Right ventricle myocardium superior (tissue), 1 donor: ENCODE results near the gene DNASE2B. TPM values are rescaled to one million over a fixed set of nuclear protein-coding genes. Genes with fewer than 3 reads are reported as not detected.
"Not testable (repeated sequence)": the region's sequence is repeated elsewhere in the genome, so short reads cannot be mapped to it uniquely, and the experiment has no call there.

ENCODE experiments used
- ATAC-seq: fragments of 200-7000 bp; cut with Tn5 transposase; one replicate; pipeline ENCODE4 v1.9.1; 2020; ENCODE audit warnings: mild to moderate bottlenecking; ENCODE audit not compliant: poor library complexity
- DNase-seq: peaks from one replicate; pipeline ENCODE4 v3.0.0-alpha.2; 2020
- intact Hi-C: fragments of 100-400 bp; cut with DNase I; formaldehyde crosslinking; loops from one replicate; pipeline ENCODE4 v1.11.2; 2022
- total RNA-seq: library from RNA; stranded (reverse); fragmentation: NEBNext Ultra II Directional; extraction: Animal tissue kit (Norgen Biotek cat#: 25700); gene quantifications from one replicate; pipeline ENCODE4 v1.2.1, GENCODE V29; 2021
- donor health status: DM: no; HTN: yes; CAD: no; lungs with severe emphysema.

Gene DNASE2B
- total RNA-seq, 1 donor from 2014 or later: not detected

DNA sequence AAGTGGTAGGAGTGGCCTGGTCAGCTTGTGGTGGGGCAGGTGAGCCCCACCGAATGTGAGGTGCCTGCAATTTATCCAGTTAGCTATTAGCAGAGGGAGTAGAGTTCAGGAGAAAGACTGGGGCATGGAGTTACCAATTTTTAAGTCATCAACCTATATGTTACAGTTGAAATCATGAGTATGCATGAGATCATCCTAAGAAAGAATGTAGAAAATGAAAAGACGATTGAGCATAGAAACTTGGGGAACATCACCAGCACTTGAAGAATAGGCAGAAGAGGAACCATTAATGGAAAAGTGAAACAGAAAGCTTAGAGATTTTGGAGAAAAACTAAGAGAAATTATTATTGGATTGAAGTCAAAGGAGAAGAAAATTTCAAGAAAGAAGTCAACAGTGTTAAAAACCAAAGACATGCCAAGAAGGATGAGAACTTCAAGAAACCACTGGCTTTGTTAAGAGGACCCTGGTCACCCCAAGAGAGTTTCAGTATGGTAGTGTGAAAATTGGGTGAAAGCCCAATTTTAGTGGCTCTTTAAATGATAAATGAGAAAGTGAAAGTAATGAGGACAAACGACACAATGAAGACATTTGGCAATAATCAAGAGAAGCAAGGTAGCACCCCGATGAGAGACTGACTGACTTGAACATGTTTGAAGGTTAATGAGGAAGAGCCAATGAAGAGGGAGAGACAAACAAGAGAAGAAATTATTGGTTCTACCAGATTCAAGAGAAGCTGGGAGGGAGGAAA lies 36.7 kb downstream of the DNASE2B start:
- DNase-seq (no peak), ATAC-seq (no peak)
- intact Hi-C loops: loop anchor here (5.0 to 10.0 kb wide), 4 partner anchors 172 to 500 kb away; no protein-coding TSS in a partner anchor

DNA sequence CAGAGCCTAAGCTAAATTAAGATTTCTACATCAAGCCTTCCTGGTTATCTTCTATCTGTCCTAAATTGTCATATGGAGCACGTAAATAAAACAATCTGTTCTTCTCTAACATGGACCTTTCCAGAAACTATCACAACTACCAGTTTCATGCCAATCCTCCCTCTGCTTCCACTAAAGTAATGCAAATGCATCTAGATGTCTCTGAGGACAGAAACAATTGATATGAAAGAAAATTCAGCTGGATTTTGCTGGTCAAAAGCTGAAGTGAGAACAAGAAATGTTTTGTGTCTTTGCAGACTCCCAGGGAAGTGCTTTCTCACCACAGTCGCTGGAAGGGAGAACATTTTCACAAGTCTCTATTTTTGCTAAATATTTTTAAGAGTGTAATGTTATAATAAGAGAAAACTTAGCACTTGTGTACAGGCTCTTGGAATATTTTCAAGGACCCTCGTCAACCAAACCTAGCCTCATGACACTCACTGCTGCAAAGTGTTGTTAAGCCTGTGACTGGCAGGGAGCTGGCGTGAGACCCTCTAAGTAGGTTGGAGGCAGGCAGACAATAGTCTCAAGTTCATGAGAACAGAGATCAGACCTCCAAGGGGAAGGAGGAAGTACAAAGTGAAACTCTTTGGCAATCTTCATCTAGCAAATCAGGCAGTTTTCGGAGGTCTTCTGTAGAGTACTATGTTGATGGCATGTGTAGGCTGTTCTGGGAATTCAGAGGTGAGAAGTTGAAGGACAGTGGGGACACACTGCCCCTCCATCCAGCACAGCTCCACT lies 38.8 kb downstream of the DNASE2B start:
- peak; percentile 34 for ATAC-seq
- DNase-seq: no peak
- intact Hi-C loops: loop anchor here (5.0 to 10.0 kb wide), 4 partner anchors 170 to 502 kb away; no protein-coding TSS in a partner anchor

DNA sequence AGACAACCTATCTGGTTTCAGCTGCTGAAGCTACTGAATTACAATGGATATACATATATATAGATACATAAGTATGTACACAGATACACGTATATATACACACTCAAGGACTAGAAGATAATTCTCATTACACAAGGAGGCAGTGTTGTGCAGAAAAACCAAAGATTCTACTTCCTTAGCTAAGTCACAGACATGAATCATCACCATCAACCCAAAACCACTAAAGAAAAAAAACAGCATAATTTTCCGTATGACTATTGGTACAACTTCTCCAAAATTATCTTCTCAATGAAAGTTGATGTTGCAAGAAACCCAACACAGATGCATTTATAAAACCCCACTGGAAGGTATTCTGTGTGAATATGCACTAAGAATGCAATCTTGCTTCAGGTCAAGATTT lies 44.0 kb downstream of the DNASE2B start:
- ATAC-seq: peak; percentile 92
- no peak for DNase-seq
- intact Hi-C loops: loop anchor here (10.0 kb wide), 1 partner anchor 493 kb away; no protein-coding TSS in a partner anchor

DNA sequence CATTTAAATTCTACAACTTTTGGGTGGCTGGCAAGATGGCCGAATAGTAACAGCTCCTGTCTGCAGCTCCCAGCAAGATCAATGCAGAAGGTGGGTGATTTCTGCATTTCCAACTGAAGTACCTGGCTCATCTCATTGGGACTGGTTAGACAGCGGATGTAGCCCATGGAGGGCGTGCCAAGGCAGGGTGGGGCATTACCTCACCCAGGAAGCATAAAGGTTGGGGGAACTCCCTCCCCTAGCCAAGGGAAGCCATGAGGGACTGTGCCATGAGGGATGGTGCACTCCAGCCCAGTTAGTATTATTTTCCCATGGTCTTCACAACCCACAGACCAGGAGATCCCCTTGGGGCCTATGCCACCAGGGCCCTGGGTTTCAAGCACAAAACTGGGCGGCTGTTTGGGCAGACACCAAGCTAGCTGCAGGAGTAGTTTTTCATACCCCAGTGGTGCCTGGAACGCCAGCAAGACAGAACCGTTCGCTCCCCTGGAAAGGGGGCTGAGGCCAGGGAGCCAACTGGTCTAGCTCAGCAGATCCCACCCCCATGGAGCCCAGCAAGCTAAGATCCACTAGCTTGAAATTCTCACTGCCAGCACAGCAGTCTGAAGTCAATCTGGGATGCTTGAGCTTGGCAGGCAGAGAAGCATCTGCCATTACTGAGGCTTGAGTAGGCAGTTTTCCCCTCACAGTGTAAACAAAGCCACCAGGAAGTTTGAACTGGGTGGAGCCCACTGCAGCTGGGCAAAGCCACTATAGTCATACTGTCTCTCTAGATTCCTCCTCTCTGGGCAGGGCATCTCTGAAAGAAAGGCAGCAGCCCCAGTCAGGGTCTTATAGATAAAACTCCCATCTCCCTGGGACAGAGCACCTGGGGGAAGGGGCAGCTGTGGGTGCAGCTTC lies 44.7 kb downstream of the DNASE2B start:
- DNase-seq: not testable (repeated sequence)
- intact Hi-C loops: loop anchor here (10.0 kb wide), 1 partner anchor 492 kb away; no protein-coding TSS in a partner anchor
- ATAC-seq: peak; percentile 20

DNA sequence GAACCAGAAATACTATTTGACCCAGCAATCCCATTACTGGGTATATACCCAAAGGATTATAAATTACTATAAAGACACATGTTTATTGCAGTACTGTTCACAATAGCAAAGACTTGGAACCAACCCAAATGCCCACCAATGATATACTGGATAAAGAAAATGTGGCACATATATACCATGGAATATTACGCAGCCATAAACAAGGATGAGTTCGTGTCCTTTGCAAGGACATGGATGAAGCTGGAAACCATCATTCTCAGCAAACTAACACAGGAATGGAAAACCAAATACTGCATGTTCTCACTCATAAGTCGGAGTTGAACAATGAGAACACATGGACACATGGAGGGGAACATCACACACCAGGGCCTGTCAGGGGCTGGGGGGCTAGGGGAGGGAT lies 50.4 kb downstream of the DNASE2B start:
- not testable (repeated sequence) for ATAC-seq, DNase-seq
- intact Hi-C loops: loop anchor here (10.0 kb wide), 1 partner anchor 486 kb away; no protein-coding TSS in a partner anchor

DNA sequence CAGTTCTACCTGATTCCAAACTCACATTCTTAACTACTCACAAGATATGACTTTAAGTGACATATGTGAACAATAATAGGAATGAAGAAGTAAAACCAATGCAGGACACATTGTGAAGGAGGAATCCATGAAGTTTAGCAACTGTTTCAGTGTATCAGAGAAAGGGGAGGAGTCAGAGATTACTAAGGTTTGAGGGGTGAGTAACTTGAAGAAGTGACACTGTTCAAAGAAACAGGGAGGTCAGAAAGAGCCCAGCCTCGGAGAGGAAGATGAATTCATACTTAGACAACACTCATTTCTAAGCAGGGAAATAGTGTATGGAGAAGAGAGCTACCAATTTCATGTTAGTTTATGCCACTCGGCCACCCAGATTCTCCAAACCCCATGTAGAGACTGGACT lies 52.6 kb downstream of the DNASE2B start:
- no peak for ATAC-seq
- intact Hi-C loops: loop anchor here (5.0 kb wide), 1 partner anchor 171 kb away; no protein-coding TSS in a partner anchor
- DNase-seq: no peak

DNA sequence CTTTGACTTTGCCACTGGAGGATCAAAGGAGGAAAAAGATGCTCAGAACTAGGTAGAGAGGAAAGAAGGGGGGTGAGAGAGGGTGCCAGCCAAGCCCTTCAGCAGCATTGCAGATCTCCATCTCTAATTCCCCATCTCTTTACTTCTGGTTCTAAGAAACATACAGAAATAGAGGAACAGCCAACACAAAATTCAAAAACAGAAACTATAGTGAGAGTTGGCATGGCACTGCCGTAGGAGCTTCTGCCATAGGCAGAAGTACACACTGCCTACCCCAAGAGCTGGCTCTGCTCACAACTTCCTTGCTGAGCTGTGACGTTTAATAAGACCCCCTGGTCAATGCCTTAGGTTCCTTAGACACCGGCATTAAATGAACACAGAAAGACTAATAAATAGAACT lies 54.2 kb downstream of the DNASE2B start:
- intact Hi-C loops: loop anchor here (5.0 kb wide), 1 partner anchor 170 kb away; no protein-coding TSS in a partner anchor
- no peak for ATAC-seq
- no peak for DNase-seq

DNA sequence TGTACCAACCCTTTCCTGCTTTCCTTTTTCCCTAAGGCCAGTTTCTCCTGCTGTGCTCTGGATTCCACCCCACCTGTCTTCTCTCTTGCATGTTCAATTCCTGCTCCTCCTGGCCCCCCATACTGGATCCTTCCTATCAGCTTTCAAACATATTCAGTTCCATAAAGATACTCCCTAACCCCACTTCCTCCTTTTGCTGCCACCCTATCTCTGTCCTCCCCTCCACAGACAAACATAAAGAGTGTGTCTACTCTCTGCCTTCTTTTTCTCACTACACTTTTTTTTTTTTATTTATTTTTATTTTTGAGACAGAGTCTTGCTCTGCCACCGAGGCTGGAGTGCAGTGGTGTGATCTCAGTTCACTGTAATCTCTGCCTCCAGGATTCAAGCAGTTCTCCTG lies 63.8 kb downstream of the DNASE2B start:
- no peak for DNase-seq
- intact Hi-C loops: no loop called here
- no peak for ATAC-seq

Other genes with a start within 250 kb of the DNASE2B start
- 0.73 TPM for gene SAMD13, start 96.8 kb upstream of the DNASE2B start, total RNA-seq
- gene RPF1, start 80.8 kb downstream of the DNASE2B start, total RNA-seq: 29.9 TPM
- gene SPATA1, start 107.9 kb downstream of the DNASE2B start, total RNA-seq: 0.81 TPM
- 174 TPM for gene GNG5, start 108.1 kb downstream of the DNASE2B start, total RNA-seq
- 5.0 TPM for gene CTBS, start 176.0 kb downstream of the DNASE2B start, total RNA-seq